PFSK-1 (cell line): ENCODE results near the gene HLA-DPB1.

Source experiments
- SIN3A ChIP-seq: IDR thresholded peaks from 2 replicates; pipeline ENCODE4 v1.6.1; 2012; ENCODE audit warnings: mild to moderate bottlenecking, low read length, moderate library complexity, borderline replicate concordance; ENCODE audit not compliant: insufficient read depth
- TAF1 ChIP-seq: IDR thresholded peaks from 2 replicates; pipeline ENCODE4 v1.6.1; 2012; ENCODE audit warnings: low read length, control low read depth, borderline replicate concordance; ENCODE audit not compliant: insufficient read depth

DNA sequence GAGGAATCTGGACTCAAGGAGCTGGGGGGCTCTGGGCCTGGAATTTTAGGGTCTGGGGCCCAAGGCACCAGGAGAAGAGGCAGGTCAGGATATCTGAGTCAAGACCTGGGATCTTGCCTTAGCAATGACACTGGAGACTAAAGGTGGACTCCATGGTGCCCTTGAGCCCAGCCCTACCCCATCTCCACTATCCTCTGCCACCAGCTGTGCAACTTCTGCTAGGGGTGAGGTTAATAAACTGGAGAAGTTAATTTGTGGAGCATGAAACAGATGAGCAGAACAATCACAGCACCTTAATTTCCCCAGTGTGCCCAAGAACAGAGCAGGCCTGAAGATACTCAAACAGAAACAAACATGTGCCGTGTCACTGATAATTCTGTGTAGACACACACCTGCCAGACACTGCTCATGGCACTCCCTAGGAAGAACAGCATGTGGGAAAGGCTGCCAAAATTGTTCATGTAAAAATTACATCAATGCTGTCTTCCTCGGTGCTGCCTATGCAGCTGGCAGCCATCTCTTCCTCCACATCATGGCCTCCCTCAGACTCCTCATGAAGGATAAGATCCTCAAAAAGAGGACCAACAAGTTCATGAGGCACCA, 3.2 kb downstream of the HLA-DPB1 start:
- TF ChIP-seq TAF1 (no peak), SIN3A (no peak)
